PC-9 (cell line): ENCODE results near the gene ZMYND10. TPM values are rescaled to one million over a fixed set of nuclear protein-coding genes. Genes with fewer than 3 reads are reported as not detected.
A peak's percentile ranks its signal among the peaks of the same experiment; 100 is the strongest.

Experiments
- BruUV-seq: library from RNA; stranded (reverse); fragments of 400-500 nt; replicated peaks from 2 replicates; lab custom pipeline; 2021; lab: Mats Ljungman, UMichigan
- CTCF ChIA-PET: fragments of 300-600 bp; sonication (Branson Sonifier 250); formaldehyde crosslinking; loops from one replicate; lab custom pipeline; 2022; ENCODE audit warnings: antibody characterized with exemption; lab: Charles Lee
- POLR2A ChIA-PET: fragments of 300-600 bp; sonication (Branson Sonifier 250); formaldehyde crosslinking; loops from one replicate; lab custom pipeline; 2022; ENCODE audit warnings: antibody characterized with exemption; ENCODE audit not compliant: unreplicated experiment; lab: Charles Lee
- DNase-seq, 2 experiments: peaks; one replicate each; pipeline versions ENCODE4 v3.0.0 to v3.0.0-alpha.2; 2015 to 2022; ENCODE audit warnings: mixed read lengths in 1 of 2
- H2AFZ ChIP-seq: fragments of 200-600 bp; sonication (generic); 2 replicates; pipeline ENCODE4 v1.8.1; 2017; ENCODE audit warnings: antibody characterized with exemption
- H3F3A ChIP-seq: fragments of 200-600 bp; sonication (generic); 2 replicates; pipeline ENCODE4 v1.8.1; 2017; ENCODE audit warnings: antibody characterized with exemption, mild to moderate bottlenecking, low read depth; ENCODE audit not compliant: insufficient read depth
- H3K27ac ChIP-seq: fragments of 200-600 bp; sonication (generic); 2 replicates; pipeline ENCODE4 v1.6.1; 2016; ENCODE audit warnings: mixed run types
- H3K27me3 ChIP-seq: fragments of 200-600 bp; sonication (generic); 2 replicates; pipeline ENCODE4 v1.6.1; 2016; ENCODE audit warnings: low read depth, mixed run types; ENCODE audit not compliant: insufficient read depth
- H3K36me3 ChIP-seq: fragments of 200-600 bp; sonication (generic); 2 replicates; pipeline ENCODE4 v1.6.1; 2016; ENCODE audit warnings: low read depth, mixed run types
- H3K4me1 ChIP-seq: fragments of 200-600 bp; sonication (generic); replicated peaks from 2 replicates; pipeline ENCODE4 v1.6.1; 2016; ENCODE audit warnings: mixed run types; ENCODE audit not compliant: insufficient read depth
- H3K4me2 ChIP-seq: fragments of 200-600 bp; sonication (generic); 2 replicates; pipeline ENCODE4 v1.6.1; 2017; ENCODE audit warnings: mixed run types
- H3K4me3 ChIP-seq: fragments of 200-600 bp; sonication (generic); 2 replicates; pipeline ENCODE4 v1.6.1; 2016; ENCODE audit warnings: mixed run types
- H3K79me2 ChIP-seq: fragments of 200-600 bp; sonication (generic); 2 replicates; pipeline ENCODE4 v1.6.1; 2017; ENCODE audit warnings: low read depth, mixed run types
- H3K9me2 ChIP-seq: fragments of 200-600 bp; sonication (generic); 2 replicates; pipeline ENCODE4 v1.8.1; 2017; ENCODE audit warnings: mild to moderate bottlenecking; ENCODE audit not compliant: insufficient read depth
- H3K9me3 ChIP-seq: fragments of 200-600 bp; sonication (generic); 2 replicates; pipeline ENCODE4 v1.8.1; 2016; ENCODE audit warnings: low read depth; ENCODE audit not compliant: insufficient read depth
- H4K20me1 ChIP-seq: fragments of 200-600 bp; sonication (generic); 2 replicates; pipeline ENCODE4 v1.8.1; 2017; ENCODE audit not compliant: insufficient read depth
- EZH2 ChIP-seq: fragments of 200-600 bp; sonication (generic); IDR thresholded peaks from 2 replicates; pipeline ENCODE4 v1.8.0; 2017; ENCODE audit warnings: antibody characterized with exemption, low read depth
- intact Hi-C: fragments of 100-400 bp; cut with micrococcal nuclease; formaldehyde crosslinking; loops from one replicate; pipeline ENCODE4 v1.10.0; 2022; ENCODE audit not compliant: unreplicated experiment
- total RNA-seq: library from RNA; stranded (reverse); gene quantifications from 2 replicates; pipeline ENCODE4 v1.2.3, GENCODE V29; 2021
- TF ChIP-seq, protein P1 (sequence below): fragments of 200-600 bp; sonication (generic); conservative IDR thresholded peaks from 2 replicates; pipeline ENCODE4 v1.6.1; 2017; ENCODE audit warnings: mixed run types, antibody characterized with exemption, mild to moderate bottlenecking, moderate library complexity

ZMYND10 gene
- total RNA-seq, 1 experiment from 2014 or later, result 4.4 TPM

DNA sequence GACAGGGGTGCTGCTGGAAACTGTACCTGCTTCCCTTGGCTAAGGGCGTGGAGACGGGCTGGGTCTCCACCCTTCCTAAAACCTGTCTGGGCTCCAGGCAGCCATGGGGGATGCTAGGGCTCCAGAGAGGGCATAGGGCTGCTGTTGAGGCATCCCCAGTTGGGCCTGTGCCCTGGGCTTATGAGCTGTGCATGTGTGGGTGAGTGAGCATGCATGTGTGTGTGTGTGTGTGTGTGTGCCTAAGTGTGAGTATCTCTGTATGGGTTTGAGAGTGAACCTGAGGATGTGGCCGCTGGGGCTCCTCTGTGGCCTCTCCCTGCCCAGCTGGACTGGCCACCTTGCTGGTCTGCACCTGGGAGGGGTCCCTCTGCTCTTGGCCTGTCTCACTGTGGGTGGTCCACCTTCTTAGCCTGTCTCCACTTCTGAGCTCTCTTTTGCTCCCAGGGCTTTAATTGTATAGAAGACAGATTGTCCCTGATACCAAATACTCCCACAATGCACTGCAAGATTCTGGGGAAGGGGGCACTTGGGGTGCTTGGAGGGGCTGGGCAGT lies 25.7 kb upstream of the ZMYND10 start:
- Histone ChIP-seq H2AFZ (no peak overlapping the region), H3K27ac (no peak overlapping the region), H3K79me2 (no peaks in the 10 kb centered on the region), H4K20me1 (no peaks in the 10 kb centered on the region), H3K9me2 (no peaks in the 10 kb centered on the region), H3K4me1 (no peaks in the 10 kb centered on the region), H3K27me3 (peaks cover 32% of the 10 kb centered on the region), H3K9me3 (no peaks in the 10 kb centered on the region), H3K4me2 (no peak overlapping the region), H3K4me3 (no peak overlapping the region), H3K36me3 (no peaks in the 10 kb centered on the region), H3F3A (no peaks in the 10 kb centered on the region)
- no TSS peak for BruUV-seq
- ChIA-PET POLR2A (interaction anchor here (0.8 kb wide), 1 partner anchor 172 kb away, joined by 16 read pairs; no protein-coding TSS in a partner anchor), CTCF (interaction anchor here (0.6 to 1.0 kb wide), 3 partner anchors 9 to 171 kb away, joined by 4 to 7 read pairs (median 5); no protein-coding TSS in a partner anchor)
- intact Hi-C loops, result loop anchor here (2.0 kb wide), 1 partner anchor 58 kb away; no protein-coding TSS in a partner anchor
- no peak for TF ChIP-seq EZH2
- TF ChIP-seq, protein P1, sequence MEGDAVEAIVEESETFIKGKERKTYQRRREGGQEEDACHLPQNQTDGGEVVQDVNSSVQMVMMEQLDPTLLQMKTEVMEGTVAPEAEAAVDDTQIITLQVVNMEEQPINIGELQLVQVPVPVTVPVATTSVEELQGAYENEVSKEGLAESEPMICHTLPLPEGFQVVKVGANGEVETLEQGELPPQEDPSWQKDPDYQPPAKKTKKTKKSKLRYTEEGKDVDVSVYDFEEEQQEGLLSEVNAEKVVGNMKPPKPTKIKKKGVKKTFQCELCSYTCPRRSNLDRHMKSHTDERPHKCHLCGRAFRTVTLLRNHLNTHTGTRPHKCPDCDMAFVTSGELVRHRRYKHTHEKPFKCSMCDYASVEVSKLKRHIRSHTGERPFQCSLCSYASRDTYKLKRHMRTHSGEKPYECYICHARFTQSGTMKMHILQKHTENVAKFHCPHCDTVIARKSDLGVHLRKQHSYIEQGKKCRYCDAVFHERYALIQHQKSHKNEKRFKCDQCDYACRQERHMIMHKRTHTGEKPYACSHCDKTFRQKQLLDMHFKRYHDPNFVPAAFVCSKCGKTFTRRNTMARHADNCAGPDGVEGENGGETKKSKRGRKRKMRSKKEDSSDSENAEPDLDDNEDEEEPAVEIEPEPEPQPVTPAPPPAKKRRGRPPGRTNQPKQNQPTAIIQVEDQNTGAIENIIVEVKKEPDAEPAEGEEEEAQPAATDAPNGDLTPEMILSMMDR, result no peak
- DNase-seq, result no peak

DNA sequence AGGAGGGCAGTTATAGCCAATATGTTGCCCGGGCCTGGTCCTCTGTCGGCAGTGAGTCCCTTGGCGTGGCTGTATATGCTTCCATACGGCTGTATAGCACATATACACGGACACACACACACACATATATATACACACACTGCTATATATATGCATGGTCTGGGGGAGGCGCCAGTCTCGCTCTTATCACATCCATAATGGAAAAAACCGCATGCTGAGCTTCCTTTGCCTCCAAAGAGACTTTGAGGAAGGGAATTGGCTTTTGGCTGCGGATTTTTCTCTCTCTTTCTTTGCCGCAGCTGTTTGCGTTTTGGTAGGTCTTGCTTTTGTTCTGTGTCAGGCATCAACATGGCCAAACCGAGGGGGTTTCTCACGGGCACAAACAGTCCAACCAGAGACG lies 25.1 kb upstream of the ZMYND10 start:
- no peak overlapping the region for H2AFZ ChIP-seq
- intact Hi-C loops, result loop anchor here (2.0 kb wide), 1 partner anchor 58 kb away; no protein-coding TSS in a partner anchor
- BruUV-seq, result no TSS peak
- peaks cover 29% of the 10 kb centered on the region for H3K27me3 ChIP-seq
- DNase-seq, result peak in 1 of 2 experiments; percentile 30
- TF ChIP-seq, protein P1, result peak; percentile 50; the same call in 1 of the 2 replicates
- TF ChIP-seq EZH2, result no peak
- no peaks in the 10 kb centered on the region for H3K79me2 ChIP-seq
- H4K20me1 ChIP-seq, result no peaks in the 10 kb centered on the region
- no peaks in the 10 kb centered on the region for H3F3A ChIP-seq
- H3K9me2 ChIP-seq, result no peaks in the 10 kb centered on the region
- POLR2A ChIA-PET, result interaction anchor here (0.6 kb wide), 1 partner anchor 16 kb away, joined by 3 read pairs; no protein-coding TSS in a partner anchor
- H3K4me3 ChIP-seq, result no peak overlapping the region
- H3K36me3 ChIP-seq, result no peaks in the 10 kb centered on the region
- no peak overlapping the region for H3K27ac ChIP-seq
- no peak overlapping the region for H3K4me2 ChIP-seq
- H3K4me1 ChIP-seq, result no peaks in the 10 kb centered on the region
- CTCF ChIA-PET, result interaction anchor here (0.5 to 1.0 kb wide), 4 partner anchors 9 to 172 kb away, joined by 4 to 7 read pairs (median 6); no protein-coding TSS in a partner anchor
- H3K9me3 ChIP-seq, result no peaks in the 10 kb centered on the region

DNA sequence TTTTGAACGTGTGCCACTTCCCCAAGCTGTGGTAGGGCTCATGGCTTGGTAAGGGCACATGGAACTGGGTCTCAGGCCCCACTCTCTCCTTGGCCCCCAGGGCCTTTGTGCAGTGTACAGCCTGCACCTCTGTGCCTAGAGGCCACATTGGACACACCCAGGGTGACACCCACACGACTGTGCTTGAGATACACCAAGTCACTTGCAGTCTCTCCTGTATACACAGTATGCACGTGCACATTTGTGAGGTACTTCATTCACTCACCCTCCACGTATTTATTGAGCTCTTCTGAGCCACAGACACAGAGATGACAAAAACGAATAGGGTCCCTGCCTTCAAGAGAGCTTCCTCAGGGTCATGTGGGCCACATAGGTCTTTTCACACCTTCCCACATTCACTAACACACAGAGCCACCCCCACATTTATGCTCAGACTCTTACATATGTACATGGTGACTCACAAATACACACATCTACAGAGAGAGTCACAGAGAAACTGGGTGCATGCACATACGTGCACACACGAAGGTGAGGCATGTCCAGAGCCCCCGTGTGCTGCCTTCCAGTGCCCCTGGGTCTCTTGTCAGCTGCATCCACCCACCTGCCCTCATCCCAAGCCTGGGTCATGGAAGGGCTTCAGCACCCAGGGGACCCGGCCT lies 23.6 kb upstream of the ZMYND10 start:
- Histone ChIP-seq H3F3A (no peaks in the 10 kb centered on the region), H3K9me3 (no peaks in the 10 kb centered on the region), H3K27me3 (peaks cover 29% of the 10 kb centered on the region), H3K4me3 (no peak overlapping the region), H4K20me1 (no peaks in the 10 kb centered on the region), H2AFZ (no peak overlapping the region), H3K27ac (no peak overlapping the region), H3K4me2 (no peak overlapping the region), H3K79me2 (no peaks in the 10 kb centered on the region), H3K36me3 (no peaks in the 10 kb centered on the region), H3K4me1 (no peaks in the 10 kb centered on the region), H3K9me2 (no peaks in the 10 kb centered on the region)
- no TSS peak for BruUV-seq
- CTCF ChIA-PET, result no interaction called here
- POLR2A ChIA-PET, result interaction anchor here (0.6 kb wide), 1 partner anchor 1730 kb away, joined by 3 read pairs; no protein-coding TSS in a partner anchor
- intact Hi-C loops, result no loop called here
- no peak for DNase-seq
- TF ChIP-seq, protein P1, result no peak
- no peak for TF ChIP-seq EZH2
